Stimulated activated CD4-positive, alpha-beta T cell treated with anti-CD3 and anti-CD28 coated beads, Interleukin-4, amount 100 ng/mL, for 1 hour (primary cell): ENCODE measurements around the gene PREP.
"Not testable (repeated sequence)": the region's sequence is repeated elsewhere in the genome, so short reads cannot be mapped to it uniquely, and the experiment has no call there.

ENCODE experiments used
- DNase-seq: peaks from one replicate; pipeline ENCODE4 v3.0.0-alpha.2; 2020

The PREP gene

GRCh38 chr6:105259913-105260889, 142.7 kb downstream of the PREP start:
- DNase-seq, result no peak

GRCh38 chr6:105258816-105259215, 144.1 kb downstream of the PREP start:
- DNase-seq, result no peak

GRCh38 chr6:105257340-105257739, 145.5 kb downstream of the PREP start:
- no peak for DNase-seq

GRCh38 chr6:105256619-105257018, 146.3 kb downstream of the PREP start:
- no peak for DNase-seq

GRCh38 chr6:105253787-105254186, 149.1 kb downstream of the PREP start:
- DNase-seq, result no peak

GRCh38 chr6:105251689-105252088, 151.2 kb downstream of the PREP start:
- DNase-seq, result no peak

GRCh38 chr6:105250533-105250932, 152.3 kb downstream of the PREP start:
- no peak for DNase-seq

- no peak for DNase-seq
These were observed 159.4 kb downstream of the PREP start for GRCh38 chr6:105243487-105243886.

- DNase-seq, result no peak
These were observed 167.7 kb downstream of the PREP start for GRCh38 chr6:105235155-105235554.

GRCh38 chr6:105231771-105232170, 171.1 kb downstream of the PREP start:
- DNase-seq, result not testable (repeated sequence)
